Skin epidermis (tissue), 12 donors: ENCODE measurements around the gene TASOR2.

Source experiments
- H3K27ac ChIP-seq, 21 experiments: fragments of 200-600 bp; sonication (generic) in 11 of 21; one replicate each; pipeline ENCODE4 v1.5.0; 2020; ENCODE audit warnings: mild to moderate bottlenecking in 3 of 21, inconsistent platforms in 2 of 21, moderate library complexity in 2 of 21
- H3K4me3 ChIP-seq, 7 experiments: fragments of 200-600 bp; sonication (generic) in 2 of 7; one replicate each; pipeline ENCODE4 v1.5.0; 2020; ENCODE audit warnings: inconsistent platforms in 2 of 7, mild to moderate bottlenecking in 2 of 7, moderate library complexity in 1 of 7

TASOR2 gene

GRCh38 chr10:5730766-5731165 lies 46.1 kb downstream of the TASOR2 start:
- no peak overlapping the region for H3K4me3 ChIP-seq
- no peak overlapping the region for H3K27ac ChIP-seq

- no peak overlapping the region for H3K4me3 ChIP-seq
- no peak overlapping the region for H3K27ac ChIP-seq
Observed at GRCh38 chr10:5731559-5731958, 46.9 kb downstream of the TASOR2 start.

GRCh38 chr10:5732141-5732540 lies 47.5 kb downstream of the TASOR2 start:
- H3K4me3 ChIP-seq = no peak overlapping the region
- no peak overlapping the region for H3K27ac ChIP-seq
